MCF 10A (cell line): ENCODE measurements around the gene SLC9A3. TPM values are rescaled to one million over a fixed set of nuclear protein-coding genes. Genes with fewer than 3 reads are reported as not detected.

ENCODE experiments used
- BruUV-seq: library from RNA; stranded (reverse); fragments of 400-500 nt; replicated peaks from 2 replicates; lab custom pipeline; 2021; lab: Mats Ljungman, UMichigan
- CTCF ChIA-PET: fragments of 300-600 bp; sonication (Branson Sonifier 250); formaldehyde crosslinking; extraction: SDS; loops from one replicate; lab custom pipeline; 2021; ENCODE audit warnings: antibody characterized with exemption, inconsistent platforms; lab: Yijun Ruan, JAX
- POLR2A ChIA-PET: fragments of 300-600, 350-650 bp; sonication (Branson Sonifier 250); formaldehyde crosslinking; extraction: SDS; loops from one replicate; lab custom pipeline; 2020; ENCODE audit warnings: antibody characterized with exemption, inconsistent platforms; lab: Yijun Ruan, JAX
- DNase-seq: peaks from one replicate; pipeline ENCODE4 v3.0.0-alpha.2; 2018; ENCODE audit not compliant: unreplicated experiment
- H3K27ac Mint-ChIP-seq: one replicate; pipeline ENCODE4 v1.8.0; 2022; ENCODE audit warnings: mild to moderate bottlenecking, low read depth, mixed read lengths; ENCODE audit not compliant: unreplicated experiment
- H3K27me3 Mint-ChIP-seq: one replicate; pipeline ENCODE4 v1.8.0; 2022; ENCODE audit warnings: mixed read lengths; ENCODE audit not compliant: insufficient read depth, unreplicated experiment
- H3K36me3 Mint-ChIP-seq: one replicate; pipeline ENCODE4 v1.8.0; 2022; ENCODE audit warnings: mild to moderate bottlenecking, moderate library complexity, mixed read lengths; ENCODE audit not compliant: insufficient read depth, unreplicated experiment
- H3K4me1 Mint-ChIP-seq: one replicate; pipeline ENCODE4 v1.8.0; 2022; ENCODE audit warnings: mixed read lengths; ENCODE audit not compliant: insufficient read depth, unreplicated experiment
- H3K4me3 Mint-ChIP-seq: one replicate; pipeline ENCODE4 v1.8.0; 2022; ENCODE audit warnings: mild to moderate bottlenecking, moderate library complexity, mixed read lengths; ENCODE audit not compliant: unreplicated experiment
- H3K9me3 Mint-ChIP-seq: one replicate; pipeline ENCODE4 v1.8.0; 2022; ENCODE audit warnings: mixed read lengths; ENCODE audit not compliant: unreplicated experiment
- CTCF ChIP-seq: fragments of 200-600 bp; IDR thresholded peaks from one replicate; pipeline ENCODE4 v1.8.0; 2022; ENCODE audit warnings: antibody characterized with exemption, mild to moderate bottlenecking; ENCODE audit not compliant: unreplicated experiment
- intact Hi-C: fragments of 100-400 bp; cut with micrococcal nuclease; formaldehyde crosslinking; loops from 2 replicates; pipeline ENCODE4 v1.14.1; 2022
- total RNA-seq: library from RNA; stranded (reverse); gene quantifications from 2 replicates; pipeline ENCODE4 v1.2.3, GENCODE V29; 2022

SLC9A3 gene
- total RNA-seq, 1 experiment from 2014 or later = 1.0 TPM

GRCh38 chr5:567664-568060 lies 43.4 kb upstream of the SLC9A3 start:
- H3K36me3 Mint-ChIP-seq = no peaks in the 10 kb centered on the region
- no peak overlapping the region for H3K27ac Mint-ChIP-seq
- intact Hi-C loops = no loop called here
- no TSS peak for BruUV-seq
- no peak for TF ChIP-seq CTCF
- peaks cover 10% of the 10 kb centered on the region for H3K9me3 Mint-ChIP-seq
- POLR2A ChIA-PET = no interaction called here
- no peaks in the 10 kb centered on the region for H3K4me1 Mint-ChIP-seq
- no peak for DNase-seq
- no peak overlapping the region for H3K4me3 Mint-ChIP-seq
- peaks cover 30% of the 10 kb centered on the region for H3K27me3 Mint-ChIP-seq
- CTCF ChIA-PET = interaction anchor here (1.8 kb wide), 1 partner anchor 8 kb away, joined by 4 read pairs; no protein-coding TSS in a partner anchor

GRCh38 chr5:566636-567309 lies 42.5 kb upstream of the SLC9A3 start:
- peaks cover 30% of the 10 kb centered on the region for H3K27me3 Mint-ChIP-seq
- peaks cover 10% of the 10 kb centered on the region for H3K9me3 Mint-ChIP-seq
- ChIA-PET CTCF (no interaction called here), POLR2A (no interaction called here)
- H3K27ac Mint-ChIP-seq = no peak overlapping the region
- no peak for TF ChIP-seq CTCF
- H3K4me1 Mint-ChIP-seq = no peaks in the 10 kb centered on the region
- no peak overlapping the region for H3K4me3 Mint-ChIP-seq
- DNase-seq = no peak
- no TSS peak for BruUV-seq
- intact Hi-C loops = no loop called here
- H3K36me3 Mint-ChIP-seq = no peaks in the 10 kb centered on the region

- TF ChIP-seq CTCF = no peak
- intact Hi-C loops = no loop called here
- Mint-ChIP-seq H3K9me3 (peaks cover 10% of the 10 kb centered on the region), H3K27me3 (peaks cover 32% of the 10 kb centered on the region), H3K4me1 (no peaks in the 10 kb centered on the region), H3K4me3 (no peak overlapping the region), H3K36me3 (no peaks in the 10 kb centered on the region), H3K27ac (no peak overlapping the region)
- ChIA-PET CTCF (no interaction called here), POLR2A (interaction anchor here (0.7 kb wide), 1 partner anchor 37 kb away, joined by 3 read pairs; no protein-coding TSS in a partner anchor)
- BruUV-seq = no TSS peak
- DNase-seq = no peak
These were observed 41.7 kb upstream of the SLC9A3 start for GRCh38 chr5:565782-566440.

GRCh38 chr5:561408-561807 lies 37.2 kb upstream of the SLC9A3 start:
- ChIA-PET POLR2A (no interaction called here), CTCF (no interaction called here)
- no peak for DNase-seq
- Mint-ChIP-seq H3K27me3 (peaks cover 16% of the 10 kb centered on the region), H3K4me3 (no peak overlapping the region), H3K4me1 (no peaks in the 10 kb centered on the region), H3K36me3 (no peaks in the 10 kb centered on the region), H3K27ac (no peak overlapping the region), H3K9me3 (no peaks in the 10 kb centered on the region)
- BruUV-seq = no TSS peak
- intact Hi-C loops = no loop called here
- TF ChIP-seq CTCF = no peak
